Renal cortical epithelial cell (primary cell): ENCODE measurements around the gene TIGAR. TPM values are rescaled to one million over a fixed set of nuclear protein-coding genes. Genes with fewer than 3 reads are reported as not detected.

Source experiments
- DNase-seq: peaks from one replicate; pipeline ENCODE4 v3.0.0-alpha.2; 2011; ENCODE audit warnings: low read depth
- total RNA-seq: library from RNA; depleted of rRNA; stranded (reverse); fragments of >200 nt; gene quantifications from 2 replicates; pipeline ENCODE4 v1.2.3, GENCODE V29; 2014

TIGAR gene
- total RNA-seq, 1 donor from 2014 or later = 48.7 TPM

DNA sequence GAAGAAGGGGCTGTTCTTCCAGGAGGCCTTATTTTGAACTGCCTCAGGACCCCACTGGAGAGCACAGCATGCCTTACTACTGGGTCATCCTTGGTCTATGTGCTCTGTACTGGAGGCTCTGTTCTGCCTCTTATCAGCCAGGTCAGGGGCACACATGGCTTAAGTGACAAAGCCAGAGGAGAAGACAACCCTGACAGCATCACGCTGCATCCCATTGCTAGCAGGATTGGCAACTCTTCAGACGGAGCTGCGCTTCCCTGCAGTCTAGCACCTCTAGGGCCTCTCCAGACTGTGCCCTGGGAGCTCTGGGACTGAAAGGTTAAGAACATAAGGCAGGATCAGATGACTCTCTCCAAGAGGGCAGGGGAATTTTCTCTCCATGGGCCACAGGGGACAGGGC lies 17.3 kb upstream of the TIGAR start:
- no peak for DNase-seq

DNA sequence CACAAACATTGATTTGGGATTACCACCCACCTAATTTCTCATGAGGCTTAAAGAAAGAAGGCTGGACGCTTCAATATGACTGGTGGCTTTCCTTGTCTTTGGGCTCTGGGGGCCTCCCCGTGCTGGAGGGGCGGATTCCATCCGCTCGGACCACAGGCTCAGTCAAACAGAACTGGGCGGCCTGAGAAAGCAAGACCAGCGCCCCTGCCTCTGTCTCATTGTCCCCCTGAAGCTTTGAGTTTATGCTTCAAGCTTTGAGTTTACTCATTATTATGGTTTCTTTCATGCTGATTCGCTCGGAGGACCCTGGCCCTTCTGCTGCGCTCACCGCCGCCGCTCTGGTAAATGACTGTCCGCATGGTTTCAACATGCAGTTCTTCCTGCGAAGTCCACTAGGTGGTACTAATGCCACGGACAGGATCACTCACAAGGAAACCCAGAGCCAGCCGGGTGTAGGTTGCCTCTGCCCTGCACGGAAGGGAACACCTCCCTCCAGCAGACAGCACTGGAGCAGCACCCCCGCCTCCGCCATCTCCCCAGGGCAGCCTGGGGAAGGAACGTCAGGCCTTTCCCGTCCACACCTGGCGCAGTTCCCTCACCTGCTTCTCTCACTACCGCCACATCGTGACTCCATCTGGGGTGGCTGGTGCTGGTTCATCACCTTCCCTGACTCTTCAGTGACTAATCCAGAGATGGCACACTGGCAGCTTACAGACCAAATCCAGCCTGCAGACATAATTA lies 13.2 kb upstream of the TIGAR start:
- peak; percentile 83 for DNase-seq

DNA sequence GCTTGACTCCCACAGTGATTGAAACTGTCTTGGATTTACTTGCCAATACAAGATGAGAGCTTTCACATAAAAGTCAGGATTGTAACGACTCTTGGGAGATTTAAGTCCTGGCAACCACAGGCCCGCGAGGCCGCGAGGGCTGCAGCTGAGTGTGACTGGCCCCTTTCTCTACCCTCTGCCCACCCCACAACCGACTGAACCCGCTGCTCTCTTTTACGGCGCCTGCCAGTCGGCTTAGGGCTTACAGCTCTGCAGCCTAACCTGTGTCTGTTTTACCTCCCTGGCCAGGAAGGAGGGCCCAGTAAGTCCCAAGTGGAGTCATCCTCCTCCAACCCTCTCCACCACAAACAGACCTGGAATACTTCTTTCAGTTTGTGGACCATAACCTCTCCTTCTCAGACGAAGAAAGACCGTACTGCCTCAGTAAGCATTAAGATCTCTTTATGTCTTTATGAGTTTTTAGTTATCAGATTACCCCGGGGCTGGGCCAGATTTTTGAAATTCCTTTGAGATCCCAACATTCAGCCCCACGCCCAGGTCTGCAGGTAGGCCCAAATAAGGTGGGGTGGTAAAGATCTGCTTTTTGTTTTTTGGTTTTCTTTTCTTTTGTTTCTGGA lies 12.6 kb upstream of the TIGAR start:
- peak; percentile 2 for DNase-seq

DNA sequence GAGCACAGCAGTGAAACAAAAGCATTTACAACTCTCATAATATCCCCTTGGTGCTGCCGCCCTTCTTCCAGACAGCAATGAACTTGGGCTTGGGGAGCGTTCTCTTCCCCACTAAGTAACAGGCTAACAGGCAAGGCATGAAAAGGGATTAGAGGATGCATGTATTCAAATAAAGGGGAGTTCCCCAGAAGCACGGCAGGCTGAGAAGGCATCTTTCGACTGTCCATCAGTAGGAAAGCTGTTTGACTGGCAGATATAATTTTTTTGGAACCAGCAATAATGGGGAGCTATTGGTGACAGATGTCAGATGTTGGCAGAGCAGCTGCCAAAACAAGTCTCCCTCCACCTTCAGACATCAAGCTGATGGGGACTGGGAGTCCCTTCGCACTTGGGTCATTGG lies 9.2 kb upstream of the TIGAR start:
- DNase-seq = no peak

DNA sequence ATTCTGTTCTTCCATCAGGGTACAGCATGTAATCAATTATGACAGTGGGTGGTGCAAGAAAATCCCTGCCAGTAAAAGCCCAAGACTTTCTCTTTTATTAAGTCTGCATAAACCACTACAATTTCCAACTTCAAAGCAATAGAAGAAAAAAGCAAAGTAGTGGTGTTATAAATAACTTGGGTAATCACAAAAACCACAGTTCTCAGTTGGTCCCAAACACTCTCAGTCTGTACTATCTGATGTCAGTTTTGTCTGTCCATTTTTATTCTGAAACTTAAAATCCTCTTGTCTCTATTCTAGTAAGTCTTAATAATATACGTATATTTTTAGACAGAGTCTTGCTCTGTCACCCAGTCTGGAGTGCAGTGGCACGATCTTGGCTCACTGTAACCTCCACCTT lies 8.8 kb upstream of the TIGAR start:
- DNase-seq = no peak

DNA sequence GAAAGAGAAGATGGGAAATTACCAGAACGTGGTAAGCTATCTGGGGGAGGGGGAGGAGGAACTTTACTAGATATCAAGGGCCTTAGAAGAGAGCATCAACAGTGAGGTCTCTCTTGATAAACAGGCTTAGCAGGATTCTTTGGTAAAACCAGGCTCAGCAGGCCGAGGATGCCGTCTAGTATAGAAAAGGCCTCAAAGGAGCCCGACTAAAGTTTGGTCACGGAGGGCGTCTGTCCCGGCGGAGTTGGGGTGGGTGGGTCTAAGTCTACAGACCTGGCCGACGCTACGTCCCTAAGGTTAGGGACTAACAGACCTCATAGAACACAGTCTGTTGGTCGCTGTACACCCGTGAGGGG lies 538 bp upstream of the TIGAR start:
- DNase-seq = no peak

DNA sequence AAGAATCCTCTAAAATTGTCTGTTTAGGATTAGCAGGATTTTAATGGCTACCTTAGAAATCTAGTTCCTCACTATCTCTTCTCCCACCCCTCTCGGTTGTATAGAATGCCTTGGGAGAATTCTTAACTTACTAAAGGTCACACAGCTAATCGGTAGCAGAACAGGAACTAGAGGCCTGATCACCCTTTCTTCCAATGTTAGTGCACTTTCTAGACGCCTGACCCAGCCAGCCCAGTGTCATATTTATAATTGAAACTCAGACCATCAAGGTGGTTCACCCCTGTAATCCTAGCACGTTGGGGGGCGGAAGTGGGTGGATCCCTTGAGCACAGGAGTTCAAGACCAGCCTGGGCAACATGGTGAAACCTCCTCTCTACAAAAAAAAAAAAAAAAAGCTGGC lies 1.7 kb downstream of the TIGAR start:
- no peak for DNase-seq

DNA sequence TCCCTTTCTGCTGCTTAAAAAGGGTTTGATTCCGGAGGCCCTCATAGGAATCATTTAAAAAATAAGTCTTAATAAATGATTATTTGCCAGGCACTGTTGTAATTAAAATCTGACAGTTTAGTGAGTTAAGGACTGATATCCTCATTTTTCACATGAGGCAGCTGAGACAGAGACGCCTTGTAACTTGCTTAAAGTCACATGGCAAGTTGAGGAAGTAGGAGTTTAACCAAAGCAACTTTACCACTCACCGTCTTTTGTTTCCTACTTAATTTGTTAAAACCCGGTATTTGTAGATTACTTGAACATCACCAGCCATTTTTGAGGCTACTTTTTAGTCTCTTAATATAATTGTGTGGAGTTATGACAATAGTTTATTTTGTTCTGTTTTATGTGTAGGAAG lies 2.4 kb downstream of the TIGAR start:
- no peak for DNase-seq

DNA sequence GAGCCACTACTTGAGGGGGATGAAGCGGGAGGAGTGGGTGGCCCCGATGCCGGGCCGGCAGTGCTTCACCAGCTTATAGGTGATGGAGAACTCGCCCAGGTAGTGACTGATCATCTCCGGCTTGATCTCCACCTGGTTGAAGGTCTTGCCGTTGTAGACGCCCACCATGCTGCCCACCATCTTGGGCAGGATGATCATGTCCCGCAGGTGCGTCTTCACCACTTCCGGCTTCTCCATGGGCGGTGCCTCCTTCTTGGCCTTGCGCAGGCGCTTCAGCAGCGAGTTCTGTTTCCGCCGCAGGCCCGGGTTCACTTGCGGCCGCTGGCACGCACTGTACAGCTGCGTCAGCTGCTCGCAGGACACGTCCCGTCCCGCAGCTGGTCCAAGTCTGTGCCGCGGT lies 3.4 kb downstream of the TIGAR start:
- no peak for DNase-seq

DNA sequence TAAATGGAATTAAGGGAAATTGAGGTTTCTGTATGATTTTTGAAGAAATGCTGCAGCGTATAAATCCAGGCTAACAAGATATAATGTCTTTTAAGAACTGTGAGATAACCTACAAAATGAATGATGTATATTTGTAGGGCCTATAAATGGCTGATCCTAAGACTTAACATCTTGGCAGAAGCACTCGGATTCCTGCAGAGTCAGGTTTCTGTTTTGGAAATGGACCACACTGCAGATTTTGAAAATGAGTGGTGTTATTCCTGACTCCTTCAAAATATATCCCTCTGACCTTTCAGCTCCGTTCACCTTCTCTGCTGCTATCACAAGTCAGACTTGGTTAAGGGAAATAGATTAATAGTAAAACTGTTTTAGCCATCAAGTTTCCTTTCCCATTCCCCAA lies 5.0 kb downstream of the TIGAR start:
- no peak for DNase-seq

DNA sequence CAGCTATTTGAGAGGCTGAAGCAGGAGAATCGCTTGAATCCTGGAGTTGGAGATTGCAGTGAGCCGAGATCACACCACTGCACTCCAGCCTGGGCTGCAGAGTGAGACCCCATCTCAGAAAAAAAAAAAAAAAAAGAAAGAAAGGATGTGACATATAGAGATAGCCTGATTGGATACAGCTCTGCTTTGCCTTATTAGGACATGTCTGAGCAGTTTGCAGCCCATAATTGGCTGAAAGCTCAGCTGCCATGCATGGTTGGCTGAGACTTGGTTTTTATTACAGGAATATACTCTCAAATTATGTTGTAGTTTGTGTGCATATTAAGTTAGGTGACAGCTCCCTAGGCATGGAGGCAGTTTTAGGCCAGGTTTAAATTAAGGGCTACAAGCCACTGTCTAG lies 6.3 kb downstream of the TIGAR start:
- DNase-seq = no peak

DNA sequence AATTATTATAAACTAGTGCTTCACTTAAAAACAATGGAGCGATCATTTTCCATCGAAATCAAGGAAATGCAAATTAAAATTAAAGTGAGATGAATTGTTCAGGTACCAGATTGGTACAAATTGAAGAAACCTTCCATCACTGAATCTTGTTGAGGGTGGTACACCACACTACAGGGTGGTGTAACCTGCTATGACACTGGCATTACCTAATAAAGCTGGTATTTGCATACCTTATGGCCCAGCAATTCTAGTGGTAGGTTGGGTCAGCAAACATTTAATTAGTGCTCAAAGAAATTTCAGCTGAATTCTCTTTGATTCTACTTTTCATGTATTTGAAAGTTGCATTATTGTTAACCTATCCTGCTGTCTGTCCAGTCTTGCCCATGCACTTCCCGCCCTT lies 9.2 kb downstream of the TIGAR start:
- peak; percentile 9 for DNase-seq

DNA sequence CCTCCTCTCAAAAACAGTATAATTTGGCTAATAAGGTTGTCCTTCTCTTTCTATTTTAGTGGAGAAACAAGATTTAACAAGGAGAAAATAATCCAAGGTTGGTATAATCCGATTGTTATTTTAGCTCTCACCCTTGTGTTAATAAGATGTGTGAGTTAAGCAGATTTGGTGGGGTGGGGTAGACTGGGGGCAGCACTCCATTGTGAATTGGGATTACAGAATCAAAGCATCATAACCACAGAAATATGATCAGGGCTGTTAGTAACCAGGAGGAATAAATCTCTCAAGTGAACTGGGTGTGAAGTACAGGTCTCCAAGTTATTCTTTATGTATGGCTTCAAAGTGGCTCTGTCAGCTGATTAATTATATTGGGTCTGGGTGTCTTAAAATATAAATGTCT lies 10.2 kb downstream of the TIGAR start:
- no peak for DNase-seq

DNA sequence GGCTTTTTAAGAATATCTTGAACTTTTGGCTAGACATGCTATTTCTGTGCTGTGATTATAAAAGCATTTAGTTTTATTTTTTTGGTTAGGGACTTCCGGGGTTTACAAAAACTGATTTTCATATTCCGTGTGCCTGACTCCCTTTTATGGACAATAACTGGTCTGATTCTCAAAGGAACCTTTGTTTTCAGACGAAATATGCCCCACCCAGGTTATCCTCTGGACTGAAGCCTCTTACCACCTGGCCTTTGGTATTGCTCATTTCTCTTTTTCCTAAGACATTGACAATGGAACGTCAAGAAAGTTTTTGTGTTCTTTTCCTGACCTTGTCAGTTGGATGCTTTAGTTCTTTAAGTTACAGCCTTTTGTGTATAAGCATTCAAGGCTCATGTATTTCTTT lies 10.8 kb downstream of the TIGAR start:
- no peak for DNase-seq

DNA sequence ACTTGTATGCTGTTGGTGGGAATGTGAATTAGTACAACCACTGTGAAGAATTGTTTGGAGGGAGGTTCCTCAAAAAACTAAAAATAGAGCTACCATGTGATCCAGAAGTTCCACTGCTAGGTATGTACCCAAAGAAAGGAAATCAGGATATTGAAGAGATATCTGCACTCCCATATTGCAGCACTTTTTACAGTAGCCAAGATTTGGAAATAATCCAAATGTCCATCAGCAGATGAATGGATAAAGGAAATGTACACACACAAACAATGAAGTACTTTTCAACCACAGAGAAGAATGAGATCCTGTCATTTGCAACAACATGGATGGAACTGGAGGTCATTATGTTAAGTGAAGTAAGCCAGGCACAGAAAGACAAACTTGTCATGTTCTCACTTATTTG lies 25.9 kb downstream of the TIGAR start:
- no peak for DNase-seq

DNA sequence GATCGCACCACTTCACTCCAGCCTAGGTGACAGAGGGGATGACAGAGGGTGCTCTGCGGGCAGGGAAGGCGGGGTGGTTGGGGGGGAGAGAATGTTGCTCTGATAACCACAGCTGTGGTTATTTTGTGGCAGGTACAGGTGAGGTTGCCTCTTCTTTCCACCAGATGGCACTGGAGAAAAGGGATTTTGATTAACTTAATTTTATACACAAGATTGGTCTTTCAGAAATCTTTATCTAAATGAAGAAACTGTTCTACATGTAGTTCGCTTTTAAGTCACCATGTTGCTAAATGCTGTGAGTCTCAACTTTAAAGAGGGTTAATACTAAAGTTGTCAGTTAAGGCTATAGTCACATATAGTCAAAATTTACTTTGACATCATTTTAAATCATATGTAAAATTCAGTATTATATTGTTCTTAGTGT lies 32.8 kb downstream of the TIGAR start:
- peak; percentile 28 for DNase-seq

DNA sequence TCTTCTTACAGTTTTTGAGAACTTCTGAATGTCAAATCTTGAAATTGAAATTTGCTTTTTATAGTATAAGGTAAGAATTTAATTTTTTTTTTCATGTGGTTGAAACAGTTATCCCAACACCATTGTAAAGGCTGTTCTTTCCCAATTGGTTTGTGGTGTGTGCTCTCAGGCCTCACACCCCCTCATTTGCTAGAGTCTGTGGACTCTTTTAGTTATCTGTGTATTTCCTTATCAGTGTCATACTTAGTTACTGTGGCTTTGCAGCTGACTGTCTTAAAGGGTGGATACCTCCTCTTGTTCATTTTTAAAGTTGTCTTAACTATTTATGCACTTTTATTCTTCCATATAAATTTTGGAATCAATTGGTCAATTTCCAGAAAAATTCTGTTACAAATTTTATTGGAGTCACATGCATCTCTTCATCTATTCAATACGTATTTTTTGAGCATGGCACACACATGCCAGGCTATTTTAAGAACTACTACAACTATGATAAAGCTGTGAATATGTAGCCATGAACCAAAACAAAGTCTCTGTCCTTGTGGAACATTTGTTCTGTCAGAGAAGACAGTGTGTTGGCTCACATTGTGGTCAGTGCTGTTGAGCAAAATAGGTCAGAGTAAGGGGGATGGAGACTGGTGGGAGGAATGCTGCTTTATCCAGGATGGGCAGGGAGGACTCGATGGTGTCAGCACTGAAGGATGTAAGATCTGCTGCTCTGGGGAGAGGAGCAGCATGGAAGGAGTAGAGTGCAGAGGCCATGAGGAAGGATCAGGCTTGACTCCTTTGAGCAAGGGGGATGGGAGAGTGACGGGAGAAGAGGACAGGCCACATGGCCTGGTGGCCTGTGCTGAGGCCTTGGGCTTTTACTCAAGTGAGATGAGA lies 34.4 kb downstream of the TIGAR start:
- DNase-seq = no peak

DNA sequence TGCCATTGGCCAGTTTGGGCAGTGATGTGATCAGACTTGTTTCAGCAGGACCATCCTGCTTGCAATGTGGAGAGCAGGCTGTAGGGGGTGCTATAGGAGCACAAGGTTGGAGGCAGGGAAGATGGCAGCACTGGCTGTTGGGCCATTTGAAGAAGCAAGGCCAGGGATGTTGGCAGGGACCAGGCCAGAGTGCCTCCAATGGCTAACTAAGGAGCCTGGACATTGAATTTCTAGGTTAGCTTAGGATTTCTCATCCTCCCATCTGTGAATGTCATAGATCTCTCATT lies 35.0 kb downstream of the TIGAR start:
- peak; percentile 11 for DNase-seq

DNA sequence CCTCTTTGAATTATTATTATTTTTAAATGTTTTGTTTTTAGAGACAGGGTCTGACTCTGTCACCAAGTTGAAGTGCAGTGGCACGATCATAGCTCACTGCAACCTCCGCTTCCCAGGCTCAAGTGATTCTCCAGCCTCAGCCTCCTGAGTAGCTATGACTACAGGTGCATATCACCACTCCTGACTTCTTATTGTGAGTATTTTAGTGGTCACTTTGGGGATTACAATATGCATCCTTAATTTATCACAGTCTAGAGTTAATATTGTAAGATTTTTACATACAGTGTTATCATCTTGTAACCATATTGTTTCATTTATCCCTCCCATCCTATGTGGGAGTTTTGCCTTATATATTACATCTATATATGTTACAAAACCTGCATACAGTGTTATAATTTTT lies 45.1 kb downstream of the TIGAR start:
- no peak for DNase-seq

DNA sequence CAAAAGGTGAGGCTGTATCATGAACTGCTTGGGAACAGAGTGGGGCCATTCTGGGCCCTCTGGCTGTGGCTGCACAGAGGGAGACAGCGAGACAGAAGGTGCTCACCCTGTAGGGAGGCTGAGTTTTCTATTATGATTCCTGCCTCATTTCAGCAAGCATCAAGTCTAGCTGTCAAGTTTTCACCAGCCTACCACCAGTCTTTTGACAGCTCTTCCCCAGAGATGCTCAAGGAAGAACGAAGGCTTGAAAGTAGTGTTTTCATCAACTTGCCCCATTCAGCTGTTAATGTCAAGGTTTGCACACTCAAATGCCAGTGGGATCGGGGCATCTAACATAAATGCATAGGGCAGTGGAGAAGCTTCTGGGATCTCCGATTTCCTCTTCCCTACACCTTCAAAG lies 48.5 kb downstream of the TIGAR start:
- DNase-seq = no peak

DNA sequence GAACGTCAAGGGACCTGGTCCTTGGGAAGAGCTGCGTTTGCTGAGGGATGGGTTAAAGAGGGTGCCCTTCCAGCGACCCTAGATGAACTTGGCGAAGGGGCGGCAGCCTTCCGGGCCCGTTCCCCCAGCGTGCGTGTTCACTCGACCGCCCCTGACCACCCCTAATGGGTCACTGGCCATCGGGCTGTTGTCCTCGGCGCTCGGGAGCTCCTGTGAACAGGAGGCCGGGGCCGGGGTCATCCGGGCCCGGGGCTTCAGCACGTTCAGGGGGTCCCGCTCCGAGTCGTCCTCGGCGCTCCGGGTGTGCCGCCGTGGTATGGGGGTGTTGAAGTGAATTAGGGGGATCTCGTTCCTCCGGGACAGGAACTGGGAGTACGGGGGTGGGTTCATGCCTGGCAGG lies 49.3 kb downstream of the TIGAR start:
- no peak for DNase-seq

DNA sequence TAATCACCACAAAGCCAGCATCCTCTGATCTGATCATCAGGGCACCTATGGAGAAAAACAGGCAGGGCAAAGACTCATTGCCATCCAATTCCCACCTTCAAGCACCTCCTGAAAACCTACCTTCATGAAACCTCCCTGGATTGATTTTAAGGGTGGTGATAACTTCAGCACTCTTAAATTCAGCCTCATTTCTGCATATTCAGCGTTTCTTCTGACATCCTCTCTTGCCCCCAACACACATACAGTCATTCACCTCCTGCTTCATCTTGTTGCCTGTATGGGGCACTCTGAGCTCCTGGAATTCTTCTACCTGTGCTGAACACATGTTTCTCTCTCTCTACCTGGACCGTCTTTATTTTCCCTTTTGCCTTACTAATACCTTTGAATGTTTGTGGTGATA lies 51.6 kb downstream of the TIGAR start:
- no peak for DNase-seq

DNA sequence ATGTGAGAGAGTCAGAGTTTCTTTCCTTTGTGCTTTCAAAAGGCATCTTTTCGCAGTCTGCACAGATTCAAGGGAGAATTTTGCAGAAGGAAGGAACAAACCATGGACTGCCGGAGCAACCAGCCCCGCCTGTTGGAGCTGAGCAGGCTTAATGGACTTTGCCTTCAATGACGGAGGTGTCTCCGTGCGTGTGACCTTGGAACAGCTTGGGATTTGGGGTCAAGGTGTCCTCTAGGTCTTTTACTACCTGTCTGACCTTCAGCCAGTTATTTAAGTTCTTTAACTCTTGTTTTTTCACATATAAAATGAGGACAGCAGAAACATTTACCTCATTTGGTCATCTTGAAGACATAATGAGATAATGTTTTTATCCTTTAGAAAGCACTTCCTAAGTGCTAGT lies 54.4 kb downstream of the TIGAR start:
- no peak for DNase-seq
